Tibial artery (tissue), 4 donors: ENCODE data around the gene ENO1.
"Not testable (repeated sequence)": the region's sequence is repeated elsewhere in the genome, so short reads cannot be mapped to it uniquely, and the experiment has no call there.

Source experiments
- DNase-seq, 2 donors: peaks; one replicate each; pipeline ENCODE4 v3.0.0-alpha.2; 2019
- H3K27ac ChIP-seq, 2 donors: fragments of 200-600 bp; sonication (generic) in 1 of 2; 1 replicate in 1 of 2; 2 replicates in 1 of 2; pipeline ENCODE4 v1.5.1; 2018 to 2019; ENCODE audit warnings: mild to moderate bottlenecking in 1 of 2
- H3K27me3 ChIP-seq, 2 donors: fragments of 200-600 bp; sonication (generic) in 1 of 2; one replicate each; pipeline versions ENCODE4 v1.5.1 to v1.6.0; 2016 to 2019
- H3K36me3 ChIP-seq, 3 donors: fragments of 200-600 bp; sonication (generic) in 2 of 3; one replicate each; pipeline ENCODE4 v1.5.1; 2016 to 2019; ENCODE audit warnings: mild to moderate bottlenecking in 2 of 3
- H3K4me1 ChIP-seq, 4 donors: fragments of 200-600 bp; sonication (generic) in 2 of 4; 1 replicate in 3 of 4; 2 replicates in 1 of 4; pipeline ENCODE4 v1.5.1; 2016 to 2019
- H3K4me3 ChIP-seq, 2 donors: fragments of 200-600 bp; sonication (generic) in 1 of 2; 1 replicate in 1 of 2; 2 replicates in 1 of 2; pipeline ENCODE4 v1.5.1; 2018 to 2019; ENCODE audit warnings: mild to moderate bottlenecking in 2 of 2
- H3K9me3 ChIP-seq, 3 donors: fragments of 200-600 bp; sonication (generic) in 1 of 3; one replicate each; pipeline ENCODE4 v1.5.1; 2016 to 2019
- intact Hi-C: fragments of 100-400 bp; cut with DNase I; formaldehyde crosslinking; loops from one replicate; pipeline ENCODE4 v1.15.0; 2023; ENCODE audit warnings: low total_unique reads
- TF ChIP-seq, protein P1 (sequence below), 2 experiments: fragments of 200-600 bp in 1 of 2; fragments of 450-650 bp in 1 of 2; IDR thresholded peaks; one replicate each; pipeline ENCODE4 v1.5.1; 2017 to 2019; ENCODE audit warnings: antibody characterized with exemption in 2 of 2, mild to moderate bottlenecking in 1 of 2, moderate library complexity in 1 of 2

ENO1 gene

DNA sequence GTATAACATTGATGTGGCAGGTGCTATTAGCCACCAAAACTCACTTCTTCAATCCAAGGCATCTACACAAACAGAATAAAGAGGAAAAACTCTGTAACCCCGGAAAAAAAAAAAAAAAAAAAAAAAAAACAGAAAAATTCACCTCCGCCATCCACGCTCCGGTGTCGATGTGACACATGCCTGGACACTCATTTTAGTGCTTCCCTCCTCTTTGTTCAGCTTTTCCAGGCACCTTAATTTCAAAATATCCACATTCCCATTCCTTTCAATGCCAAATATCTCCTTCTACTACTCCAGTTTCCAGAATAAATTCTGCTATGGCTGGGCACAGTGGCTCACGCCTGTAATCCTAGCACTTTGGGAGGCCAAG lies 55.2 kb downstream of the ENO1 start:
- TF ChIP-seq, protein P1, sequence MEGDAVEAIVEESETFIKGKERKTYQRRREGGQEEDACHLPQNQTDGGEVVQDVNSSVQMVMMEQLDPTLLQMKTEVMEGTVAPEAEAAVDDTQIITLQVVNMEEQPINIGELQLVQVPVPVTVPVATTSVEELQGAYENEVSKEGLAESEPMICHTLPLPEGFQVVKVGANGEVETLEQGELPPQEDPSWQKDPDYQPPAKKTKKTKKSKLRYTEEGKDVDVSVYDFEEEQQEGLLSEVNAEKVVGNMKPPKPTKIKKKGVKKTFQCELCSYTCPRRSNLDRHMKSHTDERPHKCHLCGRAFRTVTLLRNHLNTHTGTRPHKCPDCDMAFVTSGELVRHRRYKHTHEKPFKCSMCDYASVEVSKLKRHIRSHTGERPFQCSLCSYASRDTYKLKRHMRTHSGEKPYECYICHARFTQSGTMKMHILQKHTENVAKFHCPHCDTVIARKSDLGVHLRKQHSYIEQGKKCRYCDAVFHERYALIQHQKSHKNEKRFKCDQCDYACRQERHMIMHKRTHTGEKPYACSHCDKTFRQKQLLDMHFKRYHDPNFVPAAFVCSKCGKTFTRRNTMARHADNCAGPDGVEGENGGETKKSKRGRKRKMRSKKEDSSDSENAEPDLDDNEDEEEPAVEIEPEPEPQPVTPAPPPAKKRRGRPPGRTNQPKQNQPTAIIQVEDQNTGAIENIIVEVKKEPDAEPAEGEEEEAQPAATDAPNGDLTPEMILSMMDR (IDR thresholded peaks at IDR 0.05) = no peak
- no peaks in the 10 kb centered on the region for H3K9me3 ChIP-seq
- no peak overlapping the region for H3K27ac ChIP-seq
- H3K4me3 ChIP-seq = no peak overlapping the region
- DNase-seq = no peak
- intact Hi-C loops = no loop called here
- no peaks in the 10 kb centered on the region for H3K36me3 ChIP-seq
- no peaks in the 10 kb centered on the region for H3K27me3 ChIP-seq
- peaks cover 0 to 8% (median 0%) of the 10 kb centered on the region in 4 donors for H3K4me1 ChIP-seq

DNA sequence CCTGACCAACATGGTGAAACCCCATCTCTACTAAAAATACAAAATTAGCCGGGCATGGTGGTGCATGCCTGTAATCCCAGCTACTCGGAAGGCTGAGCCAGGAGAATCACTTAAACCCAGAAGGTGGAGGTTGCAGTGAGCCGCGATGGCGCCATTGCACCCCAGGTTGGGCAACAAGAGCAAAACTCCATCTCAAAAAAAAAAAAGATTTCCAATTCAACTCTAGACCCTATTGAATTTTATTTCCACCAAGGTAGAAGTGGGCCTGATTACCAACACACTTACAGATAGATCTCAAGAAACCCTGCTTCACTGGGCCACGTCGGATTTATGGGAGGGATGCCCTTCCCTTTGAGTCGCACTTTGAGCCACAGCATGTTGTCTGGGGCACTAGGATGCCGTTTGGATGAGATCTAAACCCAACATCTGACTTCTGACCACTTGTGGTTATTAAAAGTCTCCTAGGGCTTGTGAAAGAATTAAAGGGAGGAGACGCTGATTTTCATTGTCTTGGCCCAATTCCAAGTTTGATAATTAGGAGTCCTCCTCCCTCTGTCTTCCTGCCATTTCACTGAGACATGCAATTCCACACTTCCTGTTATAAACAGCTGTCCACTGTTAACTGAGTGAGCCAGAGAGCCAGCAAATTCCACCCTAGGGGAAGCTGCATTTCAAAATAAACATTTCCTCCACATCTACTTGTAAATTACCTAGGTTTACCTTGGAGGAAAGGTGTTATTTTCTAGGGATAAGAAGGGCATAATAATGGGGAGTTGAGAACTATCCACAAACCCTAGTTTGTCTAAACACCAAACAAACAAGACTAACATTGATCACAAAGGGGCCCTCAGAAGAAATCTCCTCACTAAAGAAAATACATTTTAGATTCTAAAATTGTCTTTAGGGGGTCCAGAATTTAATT lies 55.9 kb downstream of the ENO1 start:
- Histone ChIP-seq H3K4me3 (no peak overlapping the region), H3K27ac (no peak overlapping the region), H3K27me3 (no peaks in the 10 kb centered on the region), H3K9me3 (no peaks in the 10 kb centered on the region), H3K4me1 (peaks cover 0 to 10% (median 0%) of the 10 kb centered on the region in 4 donors), H3K36me3 (no peaks in the 10 kb centered on the region)
- intact Hi-C loops = no loop called here
- DNase-seq = peak; percentile 30 to 52
- TF ChIP-seq, protein P1 (IDR thresholded peaks at IDR 0.05) = no peak

DNA sequence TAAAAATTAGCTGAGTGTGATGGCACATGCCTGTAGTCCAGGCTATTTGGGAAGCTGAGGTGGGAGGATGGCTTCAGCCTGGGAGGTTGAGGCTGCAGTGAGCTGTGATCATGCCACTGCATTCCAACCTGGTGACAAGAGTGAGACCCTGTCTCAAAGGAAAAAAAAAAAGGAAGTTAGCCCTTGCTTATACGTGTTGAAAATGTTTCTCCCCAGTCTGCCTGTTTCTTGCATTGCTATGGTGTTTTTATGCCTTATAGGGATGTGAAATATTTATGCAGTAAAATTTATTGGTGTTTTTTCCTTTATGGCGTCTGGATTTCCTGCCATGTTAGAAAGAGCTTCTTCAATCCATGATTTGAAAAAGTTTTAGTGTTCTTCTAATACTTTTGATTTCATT lies 57.4 kb downstream of the ENO1 start:
- Histone ChIP-seq H3K27me3 (no peaks in the 10 kb centered on the region), H3K4me3 (no peak overlapping the region), H3K9me3 (no peaks in the 10 kb centered on the region), H3K27ac (no peak overlapping the region), H3K4me1 (peaks cover 0 to 15% (median 6%) of the 10 kb centered on the region in 4 donors), H3K36me3 (no peaks in the 10 kb centered on the region)
- TF ChIP-seq, protein P1 (IDR thresholded peaks at IDR 0.05) = no peak
- no peak for DNase-seq
- intact Hi-C loops = no loop called here

DNA sequence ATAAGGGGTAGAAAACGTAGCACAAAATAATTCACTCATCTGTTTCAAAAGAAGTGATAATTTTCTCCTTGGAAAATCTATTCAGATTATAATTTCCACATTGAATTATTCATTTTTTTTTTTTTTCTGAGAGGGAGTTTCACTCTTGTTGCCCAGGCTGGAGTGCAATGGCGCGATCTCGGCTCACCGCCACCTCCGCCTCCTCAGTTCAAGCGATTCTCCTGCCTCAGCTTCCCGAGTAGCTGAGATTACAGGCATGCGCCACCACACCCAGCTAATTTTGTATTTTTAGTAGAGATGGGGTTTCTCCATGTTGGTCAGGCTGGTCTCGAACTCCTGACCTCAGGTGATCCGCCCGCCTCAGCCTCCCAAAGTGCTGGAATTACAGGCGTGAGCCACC lies 59.7 kb downstream of the ENO1 start:
- H3K27me3 ChIP-seq, H3K4me3 ChIP-seq, DNase-seq, H3K9me3 ChIP-seq, H3K36me3 ChIP-seq, intact Hi-C loops, H3K27ac ChIP-seq: not testable (repeated sequence)
- peaks cover 0 to 28% (median 16%) of the 10 kb centered on the region in 4 donors for H3K4me1 ChIP-seq

DNA sequence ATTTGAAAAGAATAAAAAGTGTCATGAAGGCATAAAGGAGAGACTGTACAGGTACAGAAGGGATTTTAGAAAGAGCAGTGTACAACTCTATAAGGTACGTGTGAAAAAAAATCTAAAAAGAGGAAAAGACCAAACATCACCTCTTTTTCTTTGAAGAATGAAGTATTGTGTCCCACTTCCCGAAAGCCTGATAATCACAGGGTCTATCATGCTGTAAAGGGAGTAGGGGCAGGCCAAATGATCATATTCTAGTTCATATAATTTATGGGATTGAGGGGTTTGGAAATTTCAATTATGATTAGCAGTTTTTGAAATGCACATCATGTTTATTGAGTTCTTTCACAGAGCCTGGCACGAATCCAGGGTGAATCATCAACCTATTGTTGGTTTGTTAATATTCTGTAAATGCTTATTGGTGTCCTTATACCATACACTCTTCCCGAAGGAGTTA lies 60.1 kb downstream of the ENO1 start:
- Histone ChIP-seq H3K36me3 (no peaks in the 10 kb centered on the region), H3K27me3 (no peaks in the 10 kb centered on the region), H3K4me3 (peak overlapping the region; percentile 72 to 94), H3K27ac (peak overlapping the region; percentile 94 to 96), H3K4me1 (peaks cover 0 to 28% (median 16%) of the 10 kb centered on the region in 4 donors), H3K9me3 (no peaks in the 10 kb centered on the region)
- intact Hi-C loops = no loop called here
- DNase-seq = peak in 1 of 2 donors; percentile 66
- TF ChIP-seq, protein P1 (IDR thresholded peaks at IDR 0.05) = no peak
